Calu3 (cell line): Measurements from ENCODE around the gene OASL. TPM values are rescaled to one million over a fixed set of nuclear protein-coding genes. Genes with fewer than 3 reads are reported as not detected.
A peak's percentile ranks its signal among the peaks of the same experiment; 100 is the strongest.

Experiments
- BruUV-seq: library from RNA; stranded (reverse); fragments of 400-500 nt; replicated peaks from 2 replicates; lab custom pipeline; 2021; lab: Mats Ljungman, UMichigan
- CTCF ChIA-PET: fragments of 300-600 bp; sonication (Branson Sonifier 250); formaldehyde crosslinking; loops from one replicate; lab custom pipeline; 2022; ENCODE audit warnings: antibody characterized with exemption; lab: Charles Lee
- DNase-seq: peaks from one replicate; pipeline ENCODE4 v3.0.0; 2022
- H3K27ac Mint-ChIP-seq: one replicate; pipeline ENCODE4 v1.8.0; 2022; ENCODE audit warnings: mixed read lengths; ENCODE audit not compliant: unreplicated experiment
- H3K27me3 Mint-ChIP-seq: one replicate; pipeline ENCODE4 v1.8.0; 2022; ENCODE audit warnings: mixed read lengths; ENCODE audit not compliant: unreplicated experiment
- H3K36me3 Mint-ChIP-seq: one replicate; pipeline ENCODE4 v1.8.0; 2022; ENCODE audit warnings: mild to moderate bottlenecking, moderate library complexity, mixed read lengths; ENCODE audit not compliant: insufficient read depth, unreplicated experiment
- H3K4me1 Mint-ChIP-seq: one replicate; pipeline ENCODE4 v1.8.0; 2022; ENCODE audit warnings: mild to moderate bottlenecking, low read depth, mixed read lengths; ENCODE audit not compliant: unreplicated experiment
- H3K4me3 Mint-ChIP-seq: one replicate; pipeline ENCODE4 v1.8.0; 2022; ENCODE audit warnings: mild to moderate bottlenecking, low read depth, moderate library complexity, mixed read lengths; ENCODE audit not compliant: unreplicated experiment
- H3K9me3 Mint-ChIP-seq: one replicate; pipeline ENCODE4 v1.8.0; 2022; ENCODE audit warnings: low read depth, mixed read lengths; ENCODE audit not compliant: unreplicated experiment
- CTCF ChIP-seq: fragments of 200-600 bp; IDR thresholded peaks from one replicate; pipeline ENCODE4 v1.8.0; 2022; ENCODE audit warnings: antibody characterized with exemption; ENCODE audit not compliant: unreplicated experiment
- intact Hi-C: fragments of 100-400 bp; cut with micrococcal nuclease; formaldehyde crosslinking; loops from one replicate; pipeline ENCODE4 v1.10.0; 2022; ENCODE audit not compliant: unreplicated experiment
- total RNA-seq: library from RNA; stranded (reverse); gene quantifications from 2 replicates; pipeline ENCODE4 v1.2.3, GENCODE V29; 2022

Gene OASL
- total RNA-seq, 1 experiment from 2014 or later = 73.7 TPM

- DNase-seq = no peak
- no peaks in the 10 kb centered on the region for H3K9me3 Mint-ChIP-seq
- peaks cover 17% of the 10 kb centered on the region for H3K36me3 Mint-ChIP-seq
- TF ChIP-seq CTCF = no peak
- no TSS peak for BruUV-seq
- intact Hi-C loops = no loop called here
- peaks cover 16% of the 10 kb centered on the region for H3K4me1 Mint-ChIP-seq
- H3K27ac Mint-ChIP-seq = peak overlapping the region; percentile 10
- no peaks in the 10 kb centered on the region for H3K27me3 Mint-ChIP-seq
- CTCF ChIA-PET = no interaction called here
- H3K4me3 Mint-ChIP-seq = no peak overlapping the region
These were observed 4.3 kb downstream of the OASL start for GRCh38 chr12:121034616-121035305.

- peak; percentile 54 for DNase-seq
- intact Hi-C loops = no loop called here
- Mint-ChIP-seq H3K36me3 (peaks cover 13% of the 10 kb centered on the region), H3K4me1 (peaks cover 16% of the 10 kb centered on the region), H3K4me3 (no peak overlapping the region), H3K9me3 (no peaks in the 10 kb centered on the region), H3K27ac (peak overlapping the region; percentile 10), H3K27me3 (no peaks in the 10 kb centered on the region)
- CTCF ChIA-PET = interaction anchor here (0.7 kb wide), 1 partner anchor 10 kb away, joined by 3 read pairs; no protein-coding TSS in a partner anchor
- no peak for TF ChIP-seq CTCF
- BruUV-seq = no TSS peak
These were observed 5.3 kb downstream of the OASL start for GRCh38 chr12:121033625-121034349.

- Mint-ChIP-seq H3K27ac (no peak overlapping the region), H3K4me3 (no peak overlapping the region)
- CTCF ChIA-PET = no interaction called here
These were observed 8.4 kb downstream of the OASL start for GRCh38 chr12:121030576-121031212.

More at GRCh38 chr12:121030576-121031212, 8.4 kb downstream of the OASL start:
- no peak for DNase-seq
- peaks cover 16% of the 10 kb centered on the region for H3K36me3 Mint-ChIP-seq
- no peaks in the 10 kb centered on the region for H3K9me3 Mint-ChIP-seq
- peaks cover 26% of the 10 kb centered on the region for H3K4me1 Mint-ChIP-seq
- H3K27me3 Mint-ChIP-seq = no peaks in the 10 kb centered on the region
- no TSS peak for BruUV-seq
- intact Hi-C loops = no loop called here
- TF ChIP-seq CTCF = no peak
